ENCODE measurements around the gene GPRC5C.

Gene GPRC5C

DNA sequence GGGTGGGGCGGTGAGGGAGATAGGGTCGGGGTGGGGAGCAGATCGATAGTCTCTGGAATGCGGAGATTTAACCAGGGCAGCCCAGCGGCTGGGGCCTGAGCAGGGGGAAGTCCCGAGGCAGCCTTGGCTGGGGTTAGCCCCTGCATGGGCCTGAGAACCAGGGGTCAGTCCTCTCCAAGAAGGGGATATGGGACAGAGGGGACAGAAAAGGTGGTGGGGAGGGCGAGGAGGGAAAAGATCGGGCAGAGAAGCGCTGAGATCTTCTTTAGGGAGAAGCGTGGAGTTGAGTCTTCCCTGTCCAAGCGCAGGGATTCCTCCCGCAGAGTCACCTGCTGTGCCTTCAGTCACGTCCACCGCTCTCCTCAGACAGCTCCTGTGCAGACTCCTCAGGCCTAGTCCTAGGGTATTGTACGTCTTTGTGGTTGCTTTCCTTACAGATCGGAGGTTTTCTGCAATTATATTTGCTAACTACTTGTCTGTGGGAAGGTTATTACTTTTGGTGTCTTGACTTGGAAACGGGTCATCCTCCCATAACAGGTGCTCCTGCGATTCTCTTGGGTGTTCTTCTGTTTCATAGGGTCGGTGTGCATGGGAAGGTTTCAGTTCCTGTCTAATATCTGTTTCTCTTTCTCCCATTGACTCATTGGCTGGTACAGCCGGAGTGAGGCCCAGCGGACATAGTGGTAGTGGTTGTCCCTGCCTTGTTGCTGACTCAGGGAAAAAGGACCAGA, 35.5 kb downstream of the GPRC5C start:
- H3K36me3 Mint-ChIP-seq, result peaks cover 0 to 3% of the 10 kb centered on the region in 2 donors
- no peaks in the 10 kb centered on the region for H3K9me3 Mint-ChIP-seq
- ATAC-seq (replicated peaks), result peak; percentile 88 to 89
- H3K27me3 Mint-ChIP-seq, result peaks cover 0 to 13% of the 10 kb centered on the region in 2 donors
- H3K4me1 Mint-ChIP-seq, result peaks cover 20 to 31% of the 10 kb centered on the region in 2 donors
- H3K4me3 Mint-ChIP-seq, result peak overlapping the region in 1 of 2 donors; percentile 70
- peak overlapping the region; percentile 38 for H3K27ac Mint-ChIP-seq
- DNase-seq, result peak; percentile 60

- H3K36me3 Mint-ChIP-seq, result peaks cover 8 to 24% of the 10 kb centered on the region in 2 donors
- H3K9me3 Mint-ChIP-seq, result peaks cover 7% of the 10 kb centered on the region in 2 donors
- peaks cover 0 to 18% of the 10 kb centered on the region in 2 donors for H3K27me3 Mint-ChIP-seq
- no peak for DNase-seq
- no peak overlapping the region for H3K27ac Mint-ChIP-seq
- H3K4me1 Mint-ChIP-seq, result peaks cover 5 to 20% of the 10 kb centered on the region in 2 donors
- no peak for ATAC-seq (replicated peaks)
- no peak overlapping the region for H3K4me3 Mint-ChIP-seq
Observed at GRCh38 chr17:74471341-74471740, 39.5 kb downstream of the GPRC5C start.

- Mint-ChIP-seq H3K9me3 (peaks cover 9 to 12% of the 10 kb centered on the region in 2 donors), H3K36me3 (peaks cover 9 to 27% of the 10 kb centered on the region in 2 donors), H3K27me3 (peaks cover 0 to 18% of the 10 kb centered on the region in 2 donors), H3K4me1 (peaks cover 6 to 10% of the 10 kb centered on the region in 2 donors), H3K27ac (no peak overlapping the region), H3K4me3 (no peak overlapping the region)
- ATAC-seq (replicated peaks), result no peak
- no peak for DNase-seq
Observed at GRCh38 chr17:74472890-74473289, 41.0 kb downstream of the GPRC5C start.

GRCh38 chr17:74473294-74473693, 41.4 kb downstream of the GPRC5C start:
- Mint-ChIP-seq H3K27ac (no peak overlapping the region), H3K36me3 (peaks cover 9 to 27% of the 10 kb centered on the region in 2 donors), H3K4me3 (no peak overlapping the region), H3K4me1 (peaks cover 10 to 13% of the 10 kb centered on the region in 2 donors), H3K27me3 (peaks cover 0 to 18% of the 10 kb centered on the region in 2 donors), H3K9me3 (peaks cover 9 to 12% of the 10 kb centered on the region in 2 donors)
- ATAC-seq (replicated peaks) (no peak), DNase-seq (no peak)

GRCh38 chr17:74474043-74474792, 42.3 kb downstream of the GPRC5C start:
- DNase-seq (no peak), ATAC-seq (replicated peaks) (no peak)
- Mint-ChIP-seq H3K36me3 (peaks cover 9 to 27% of the 10 kb centered on the region in 2 donors), H3K9me3 (peaks cover 9 to 12% of the 10 kb centered on the region in 2 donors), H3K27ac (no peak overlapping the region), H3K27me3 (peaks cover 0 to 18% of the 10 kb centered on the region in 2 donors), H3K4me1 (peaks cover 18 to 19% of the 10 kb centered on the region in 2 donors), H3K4me3 (no peak overlapping the region)

- Mint-ChIP-seq H3K4me3 (no peak overlapping the region), H3K36me3 (peaks cover 9 to 27% of the 10 kb centered on the region in 2 donors), H3K9me3 (peaks cover 9 to 12% of the 10 kb centered on the region in 2 donors), H3K4me1 (peaks cover 21 to 24% of the 10 kb centered on the region in 2 donors), H3K27ac (no peak overlapping the region), H3K27me3 (peaks cover 0 to 13% of the 10 kb centered on the region in 2 donors)
- no peak for ATAC-seq (replicated peaks)
- no peak for DNase-seq
Observed at GRCh38 chr17:74475189-74475588, 43.3 kb downstream of the GPRC5C start.

GRCh38 chr17:74477411-74477810, 45.5 kb downstream of the GPRC5C start:
- no peak for DNase-seq
- H3K4me3 Mint-ChIP-seq, result no peak overlapping the region
- H3K36me3 Mint-ChIP-seq, result peaks cover 9 to 25% of the 10 kb centered on the region in 2 donors
- H3K27me3 Mint-ChIP-seq, result peaks cover 0 to 5% of the 10 kb centered on the region in 2 donors
- peaks cover 9 to 12% of the 10 kb centered on the region in 2 donors for H3K9me3 Mint-ChIP-seq
- no peak for ATAC-seq (replicated peaks)
- H3K27ac Mint-ChIP-seq, result no peak overlapping the region
- peaks cover 21 to 24% of the 10 kb centered on the region in 2 donors for H3K4me1 Mint-ChIP-seq

DNA sequence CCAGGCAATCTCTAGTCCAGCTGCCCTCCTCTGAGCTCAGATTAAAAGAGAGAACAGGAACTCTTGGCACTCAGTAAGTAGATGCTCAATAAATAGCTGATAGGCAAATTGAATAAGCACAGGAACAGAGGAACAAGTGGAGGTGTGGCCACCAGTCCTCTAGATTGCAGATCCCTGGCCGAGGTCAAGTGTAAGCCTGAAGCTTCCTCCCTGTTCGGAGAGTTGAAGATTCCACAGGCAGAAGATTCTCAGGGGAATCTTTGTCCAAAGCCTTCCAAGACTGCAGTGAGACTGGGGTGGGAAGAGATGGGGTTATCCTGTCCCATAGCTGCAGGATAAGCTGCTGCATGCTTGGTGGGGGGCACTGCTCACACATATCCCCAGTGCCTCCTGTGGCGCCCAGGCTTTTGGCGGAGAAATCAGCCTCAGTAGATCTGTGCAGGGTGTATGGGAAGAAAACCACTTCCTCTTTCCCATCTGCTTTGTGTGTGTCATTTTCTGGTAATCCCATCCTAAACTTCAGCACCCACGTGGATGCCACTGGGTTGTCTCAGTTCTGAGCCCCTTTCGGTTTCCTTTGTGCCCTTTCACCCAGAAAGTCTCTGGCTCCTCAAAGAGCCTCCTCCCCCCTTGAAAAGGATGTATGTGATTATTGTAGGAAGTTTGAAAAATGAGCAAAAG, 46.7 kb downstream of the GPRC5C start:
- peak; percentile 21 for DNase-seq
- H3K36me3 Mint-ChIP-seq, result peaks cover 9 to 24% of the 10 kb centered on the region in 2 donors
- peak overlapping the region in 1 of 2 donors; percentile 26 for H3K4me3 Mint-ChIP-seq
- ATAC-seq (replicated peaks), result peak; percentile 83 to 92
- H3K27me3 Mint-ChIP-seq, result peaks cover 0 to 3% of the 10 kb centered on the region in 2 donors
- H3K27ac Mint-ChIP-seq, result no peak overlapping the region
- peaks cover 21 to 24% of the 10 kb centered on the region in 2 donors for H3K4me1 Mint-ChIP-seq
- peaks cover 9 to 12% of the 10 kb centered on the region in 2 donors for H3K9me3 Mint-ChIP-seq

DNA sequence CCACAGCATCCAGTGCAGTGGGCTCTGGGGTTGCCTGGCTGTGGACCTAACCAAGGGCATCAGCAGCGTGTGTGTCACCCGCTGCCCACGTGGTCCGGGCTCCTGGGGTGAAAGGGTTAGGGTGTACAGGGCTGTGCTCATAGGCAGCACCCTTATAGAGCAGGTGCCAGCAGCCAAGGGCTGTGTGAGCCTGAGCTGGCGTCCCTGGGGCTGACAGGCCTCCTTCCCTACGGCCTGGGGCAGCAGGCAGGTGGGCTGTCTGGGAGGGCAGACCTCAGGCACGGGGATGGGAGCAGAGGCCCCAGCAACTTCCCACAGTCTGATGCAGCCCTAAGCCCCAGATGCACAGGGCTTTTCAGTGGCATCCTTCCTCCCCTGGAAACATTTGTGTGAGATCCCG, 48.4 kb downstream of the GPRC5C start:
- no peak for ATAC-seq (replicated peaks)
- H3K36me3 Mint-ChIP-seq, result peaks cover 5 to 10% of the 10 kb centered on the region in 2 donors
- H3K27me3 Mint-ChIP-seq, result no peaks in the 10 kb centered on the region
- H3K27ac Mint-ChIP-seq, result no peak overlapping the region
- no peak overlapping the region for H3K4me3 Mint-ChIP-seq
- peaks cover 6 to 9% of the 10 kb centered on the region in 2 donors for H3K9me3 Mint-ChIP-seq
- peaks cover 17 to 24% of the 10 kb centered on the region in 2 donors for H3K4me1 Mint-ChIP-seq
- DNase-seq, result no peak

- no peaks in the 10 kb centered on the region for H3K27me3 Mint-ChIP-seq
- ATAC-seq (replicated peaks), result no peak
- H3K36me3 Mint-ChIP-seq, result peaks cover 0 to under 1% of the 10 kb centered on the region in 2 donors
- no peak overlapping the region for H3K4me3 Mint-ChIP-seq
- no peak overlapping the region for H3K27ac Mint-ChIP-seq
- H3K9me3 Mint-ChIP-seq, result peaks cover 0 to 2% of the 10 kb centered on the region in 2 donors
- DNase-seq, result no peak
- peaks cover 17 to 24% of the 10 kb centered on the region in 2 donors for H3K4me1 Mint-ChIP-seq
Observed at GRCh38 chr17:74481621-74482020, 49.7 kb downstream of the GPRC5C start.

- ATAC-seq (replicated peaks), result no peak
- Mint-ChIP-seq H3K4me3 (no peak overlapping the region), H3K9me3 (peaks cover 0 to 4% of the 10 kb centered on the region in 2 donors), H3K27ac (no peak overlapping the region), H3K4me1 (peaks cover 8 to 12% of the 10 kb centered on the region in 2 donors), H3K36me3 (peaks cover 1 to 4% of the 10 kb centered on the region in 2 donors), H3K27me3 (peaks cover 0 to 6% of the 10 kb centered on the region in 2 donors)
- DNase-seq, result no peak
Observed at GRCh38 chr17:74484066-74484465, 52.2 kb downstream of the GPRC5C start.

GRCh38 chr17:74485022-74485743, 53.3 kb downstream of the GPRC5C start:
- no peak overlapping the region for H3K27ac Mint-ChIP-seq
- H3K9me3 Mint-ChIP-seq, result peaks cover 0 to 5% of the 10 kb centered on the region in 2 donors
- ATAC-seq (replicated peaks), result no peak
- peaks cover 3 to 7% of the 10 kb centered on the region in 2 donors for H3K36me3 Mint-ChIP-seq
- DNase-seq, result no peak
- peaks cover 0 to 8% of the 10 kb centered on the region in 2 donors for H3K27me3 Mint-ChIP-seq
- H3K4me3 Mint-ChIP-seq, result no peak overlapping the region
- H3K4me1 Mint-ChIP-seq, result peaks cover 0 to under 1% of the 10 kb centered on the region in 2 donors

DNA sequence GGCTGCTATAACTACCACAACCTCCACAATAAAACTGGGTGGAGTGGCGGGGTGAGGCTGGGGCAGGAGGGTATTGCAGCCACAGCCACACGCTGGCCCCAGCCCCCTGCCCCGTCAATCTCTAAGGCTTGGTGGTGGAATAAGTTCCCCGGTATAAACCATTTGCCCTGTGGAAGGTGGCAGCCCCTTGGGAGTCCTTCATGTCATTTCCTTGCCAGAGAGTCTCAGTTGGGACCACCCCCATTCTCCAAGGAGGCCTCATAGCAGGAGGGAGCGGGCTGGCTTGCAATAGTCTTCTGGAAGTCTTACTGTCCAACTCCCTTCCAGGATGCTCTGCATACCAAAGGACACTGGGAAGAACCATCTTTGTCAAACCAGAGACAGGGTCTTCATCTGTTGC, 54.0 kb downstream of the GPRC5C start:
- ATAC-seq (replicated peaks) (no peak), DNase-seq (no peak)
- no peak overlapping the region for H3K27ac Mint-ChIP-seq
- H3K4me3 Mint-ChIP-seq, result no peak overlapping the region
- H3K27me3 Mint-ChIP-seq, result peaks cover 0 to 8% of the 10 kb centered on the region in 2 donors
- peaks cover 3 to 7% of the 10 kb centered on the region in 2 donors for H3K36me3 Mint-ChIP-seq
- no peaks in the 10 kb centered on the region for H3K4me1 Mint-ChIP-seq
- peaks cover 0 to 5% of the 10 kb centered on the region in 2 donors for H3K9me3 Mint-ChIP-seq
